Central memory CD4-positive, alpha-beta T cell (primary cell): Measurements from ENCODE around the gene MED12.
A peak's percentile ranks its signal among the peaks of the same experiment; 100 is the strongest.

Source experiments
- DNase-seq: peaks from one replicate; pipeline ENCODE4 v3.0.0; 2022

MED12 gene

DNA sequence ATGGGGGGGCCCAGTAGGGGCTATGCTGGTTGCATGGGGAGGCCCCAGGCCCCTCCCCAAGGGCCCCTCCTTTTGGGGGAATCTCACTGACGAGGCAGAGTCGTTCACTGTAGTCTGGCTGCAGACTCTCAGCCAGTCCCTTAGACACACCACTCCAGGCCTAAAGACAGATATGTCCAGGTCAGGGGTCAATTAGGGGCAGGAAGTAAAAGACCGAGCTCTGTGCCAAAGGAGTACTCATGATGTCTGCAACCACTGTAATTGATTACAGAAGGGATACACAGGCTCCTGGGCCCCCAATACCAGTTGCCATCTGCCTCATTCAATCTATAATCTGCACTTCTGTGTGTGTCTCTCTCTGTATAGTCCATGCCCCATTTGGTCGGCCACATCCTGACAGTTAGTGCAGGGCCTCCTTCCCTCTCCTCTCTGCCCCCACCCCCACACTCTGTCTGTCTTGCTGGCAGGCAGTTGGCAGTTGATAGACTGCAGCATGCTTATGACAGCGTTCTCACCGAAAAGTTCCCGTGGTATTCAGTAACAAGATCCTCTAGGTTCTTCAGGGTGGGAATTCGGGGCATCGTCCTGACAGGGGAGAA lies 10.5 kb upstream of the MED12 start:
- peak; percentile 52 for DNase-seq

DNA sequence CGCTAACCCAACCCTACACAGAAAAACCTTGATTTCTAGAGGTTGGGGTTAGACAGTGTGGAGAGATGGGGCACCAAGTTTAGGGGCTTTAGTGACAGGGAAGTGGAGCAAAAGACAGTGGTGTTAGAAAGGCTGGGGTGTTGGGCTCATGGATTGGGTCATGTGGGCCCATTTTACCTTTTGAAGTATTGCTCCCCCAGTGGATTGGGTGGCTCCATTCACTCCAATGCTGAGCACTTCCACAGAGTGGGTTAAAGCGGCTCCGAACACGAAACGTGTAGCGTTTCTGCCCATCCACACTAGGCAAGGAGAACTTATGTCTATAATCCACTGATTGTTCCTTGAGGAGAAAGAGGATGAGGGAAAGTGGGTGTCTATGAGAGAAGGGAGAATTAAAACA lies 9.3 kb upstream of the MED12 start:
- DNase-seq = no peak

DNA sequence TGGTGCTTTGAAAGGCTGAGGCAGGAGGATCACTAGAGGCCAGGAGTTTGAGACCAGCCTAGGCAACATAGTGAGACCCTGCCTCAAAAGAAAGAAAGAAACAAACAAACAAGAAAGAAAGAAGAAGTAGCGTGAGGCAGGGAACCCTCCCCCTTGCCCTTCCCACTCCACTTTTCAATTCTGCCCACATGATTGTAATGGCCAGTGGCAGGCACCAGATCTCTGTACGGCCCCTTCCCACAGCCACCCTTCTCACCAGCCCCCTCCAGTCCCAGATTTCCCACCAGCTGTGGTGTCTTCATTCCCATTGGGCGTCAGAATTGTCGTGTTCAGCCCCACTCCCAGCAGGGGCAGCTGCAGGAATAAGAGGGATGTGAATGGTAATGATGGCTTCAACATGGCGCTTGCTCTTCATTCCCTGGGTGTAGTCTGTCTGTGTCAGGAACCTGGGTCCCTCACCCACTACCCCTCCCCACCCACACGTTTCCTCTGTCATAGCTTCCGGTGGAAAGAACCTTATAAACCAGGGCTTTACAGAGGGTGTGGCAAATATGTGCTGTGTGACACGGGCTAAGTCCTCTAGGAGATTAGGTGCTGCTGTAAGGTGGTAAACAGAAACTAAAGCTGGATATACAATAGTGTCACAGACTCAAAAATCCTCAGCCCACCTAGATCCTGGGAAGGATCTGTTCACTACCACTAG lies 7.1 kb upstream of the MED12 start, which contains the start of gene IL2RG:
IL2RG (minus strand) TSS at position 437 of the 703 bp plus-strand sequence; CDS start at position 399, 38 bp downstream.
- peak; percentile 93 for DNase-seq

DNA sequence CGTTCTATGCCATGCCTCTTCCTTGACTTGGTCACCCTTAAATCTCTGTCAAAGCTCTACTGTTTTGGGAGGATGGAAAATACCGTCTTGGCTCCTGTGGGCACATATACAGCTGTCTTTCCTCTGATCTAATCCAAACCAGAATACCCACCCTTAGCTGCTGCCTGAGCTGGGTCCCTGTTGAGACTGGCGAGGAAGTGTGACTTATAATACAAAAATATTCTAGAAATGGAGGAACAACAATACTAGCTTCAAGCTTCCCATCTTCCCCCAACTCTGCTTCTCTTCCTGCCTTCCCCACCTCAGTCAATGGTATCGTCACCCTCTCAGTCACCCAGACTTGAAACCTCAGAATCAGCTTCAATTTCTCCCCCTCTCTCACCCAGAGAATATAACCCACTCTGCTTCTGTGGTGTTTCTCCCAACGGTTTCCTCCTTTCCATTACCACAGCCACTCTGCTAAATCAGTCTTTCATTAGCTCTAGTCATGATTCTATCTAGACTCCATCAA lies 6.4 kb upstream of the MED12 start:
- peak; percentile 70 for DNase-seq

DNA sequence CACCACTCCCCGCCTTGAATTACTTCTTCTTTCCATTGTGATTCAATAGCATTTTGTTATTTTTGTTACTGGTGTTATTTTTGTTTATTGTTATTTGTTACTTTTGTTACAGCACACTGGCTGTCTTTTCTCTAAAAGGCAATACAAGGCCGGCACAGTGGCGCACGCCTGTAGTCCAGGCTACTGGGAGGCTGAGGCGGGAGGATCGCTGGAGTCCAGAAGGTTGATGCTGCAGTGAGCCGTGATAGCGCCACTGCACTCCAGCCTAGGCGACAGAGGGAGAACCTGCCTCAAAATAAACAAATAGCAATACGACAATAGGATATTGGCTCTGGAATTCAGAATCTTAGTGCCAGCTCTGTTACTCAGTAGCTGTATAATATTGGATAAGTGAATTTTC lies 1.0 kb upstream of the MED12 start:
- DNase-seq = no peak

DNA sequence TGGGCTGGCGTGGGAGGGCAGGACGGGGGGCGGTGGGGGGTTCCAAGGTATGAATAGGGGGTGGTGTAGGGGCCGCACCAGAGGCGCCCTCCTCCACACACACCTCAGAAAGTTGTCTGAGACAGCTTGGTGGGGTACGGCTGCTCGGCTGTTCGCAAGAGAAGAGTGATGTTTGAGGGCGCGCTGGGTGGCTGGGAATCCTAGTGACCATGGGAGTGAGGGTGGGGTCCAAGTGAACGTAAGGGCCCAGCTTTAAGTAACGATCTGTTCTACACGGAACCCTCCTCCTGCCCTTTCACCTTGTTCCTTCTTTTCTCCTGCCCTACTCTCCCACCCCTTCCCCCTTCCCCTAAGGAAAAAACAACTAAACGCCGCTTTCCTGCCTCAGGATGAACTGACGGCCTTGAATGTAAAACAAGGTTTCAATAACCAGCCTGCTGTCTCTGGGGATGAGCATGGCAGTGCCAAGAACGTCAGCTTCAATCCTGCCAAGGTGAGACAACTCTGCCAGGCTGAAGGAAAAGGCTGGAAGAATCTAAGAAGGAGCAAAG lies 664 bp downstream of the MED12 start:
- DNase-seq = no peak

DNA sequence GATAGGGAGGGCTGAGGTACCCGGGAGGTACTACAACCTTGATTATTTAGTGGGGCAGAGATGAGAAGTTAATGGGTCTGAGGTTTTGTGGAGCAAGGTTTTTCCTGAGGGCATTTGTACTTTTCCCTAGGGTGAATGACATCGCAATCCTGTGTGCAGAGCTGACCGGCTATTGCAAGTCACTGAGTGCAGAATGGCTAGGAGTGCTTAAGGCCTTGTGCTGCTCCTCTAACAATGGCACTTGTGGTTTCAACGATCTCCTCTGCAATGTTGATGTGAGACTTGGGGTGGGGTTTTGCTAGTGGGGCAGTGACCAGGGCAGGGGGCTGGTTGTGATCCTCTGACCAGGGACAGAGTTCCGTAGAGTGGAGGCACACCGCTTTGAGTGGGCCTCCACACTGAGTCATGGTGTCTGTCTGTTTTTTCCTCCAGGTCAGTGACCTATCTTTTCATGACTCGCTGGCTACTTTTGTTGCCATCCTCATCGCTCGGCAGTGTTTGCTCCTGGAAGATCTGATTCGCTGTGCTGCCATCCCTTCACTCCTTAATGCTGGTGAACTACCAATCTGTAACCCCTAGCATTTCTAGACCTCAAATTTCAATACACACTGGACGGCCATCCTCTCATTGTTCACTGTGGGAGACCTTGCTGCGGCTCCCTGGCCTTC lies 9.9 kb downstream of the MED12 start:
- no peak for DNase-seq

DNA sequence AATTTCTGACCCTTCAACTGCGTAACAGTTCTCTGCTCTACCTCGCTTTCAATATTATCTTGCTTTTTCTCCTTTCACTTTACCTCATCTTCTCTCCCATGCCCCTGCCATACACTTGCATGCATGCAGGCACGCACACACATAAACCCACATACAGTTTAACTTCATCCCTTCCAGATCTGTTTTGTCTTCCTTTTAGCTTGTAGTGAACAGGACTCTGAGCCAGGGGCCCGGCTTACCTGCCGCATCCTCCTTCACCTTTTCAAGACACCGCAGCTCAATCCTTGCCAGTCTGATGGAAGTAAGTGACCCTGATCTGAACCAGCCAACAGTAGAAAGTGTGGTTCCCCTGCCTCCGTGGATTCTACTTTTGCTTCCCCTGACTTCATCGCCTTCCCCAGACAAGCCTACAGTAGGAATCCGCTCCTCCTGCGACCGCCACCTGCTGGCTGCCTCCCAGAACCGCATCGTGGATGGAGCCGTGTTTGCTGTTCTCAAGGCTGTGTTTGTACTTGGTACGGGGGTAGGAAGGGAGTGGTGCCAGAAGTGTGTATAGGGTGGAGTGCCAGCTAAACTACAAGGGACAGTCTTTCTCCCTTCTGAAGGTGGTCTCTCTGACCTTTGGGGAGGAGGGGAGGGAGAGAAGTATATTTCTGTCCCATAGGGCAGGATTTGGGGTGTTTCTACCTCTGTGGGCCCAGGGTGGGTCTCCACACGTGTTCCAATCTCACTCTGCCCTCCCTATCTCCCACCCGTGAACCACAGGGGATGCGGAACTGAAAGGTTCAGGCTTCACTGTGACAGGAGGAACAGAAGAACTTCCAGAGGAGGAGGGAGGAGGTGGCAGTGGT lies 10.7 kb downstream of the MED12 start:
- peak; percentile 75 for DNase-seq

DNA sequence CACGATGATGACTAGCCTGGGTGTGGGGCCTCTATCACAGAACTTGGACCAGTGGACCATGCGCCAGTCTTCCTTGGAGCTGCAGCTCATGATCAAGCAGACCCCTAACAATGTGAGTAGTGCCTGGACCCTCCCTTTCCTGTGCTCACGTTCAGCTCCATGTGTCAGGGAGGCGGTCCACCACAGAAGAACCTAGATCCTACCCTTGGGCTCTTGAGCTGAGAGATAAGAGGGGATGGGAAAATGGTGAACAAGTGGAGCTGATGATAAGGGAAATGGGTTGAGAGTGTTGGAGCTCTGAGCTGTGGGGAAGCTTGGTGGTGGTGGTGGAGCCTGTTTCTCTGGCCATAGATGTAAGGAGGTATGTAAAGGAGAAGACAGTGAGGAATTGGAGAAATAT lies 13.1 kb downstream of the MED12 start:
- DNase-seq = no peak

DNA sequence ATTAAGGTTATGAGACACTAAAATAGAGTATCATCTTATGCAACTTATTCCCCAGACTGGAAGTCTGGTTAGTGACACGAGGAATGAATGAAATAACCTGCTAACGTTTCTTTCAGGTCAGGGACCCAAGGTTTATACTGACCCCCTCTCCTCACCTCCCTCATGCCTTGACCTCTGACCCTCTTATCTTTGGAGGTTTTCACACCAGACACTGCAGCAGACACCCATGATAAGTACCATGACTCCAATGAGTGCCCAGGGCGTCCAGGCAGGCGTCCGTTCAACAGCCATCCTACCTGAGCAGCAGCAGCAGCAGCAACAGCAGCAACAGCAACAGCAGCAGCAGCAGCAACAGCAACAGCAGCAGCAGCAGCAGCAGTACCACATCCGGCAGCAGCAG lies 22.0 kb downstream of the MED12 start:
- DNase-seq = no peak

DNA sequence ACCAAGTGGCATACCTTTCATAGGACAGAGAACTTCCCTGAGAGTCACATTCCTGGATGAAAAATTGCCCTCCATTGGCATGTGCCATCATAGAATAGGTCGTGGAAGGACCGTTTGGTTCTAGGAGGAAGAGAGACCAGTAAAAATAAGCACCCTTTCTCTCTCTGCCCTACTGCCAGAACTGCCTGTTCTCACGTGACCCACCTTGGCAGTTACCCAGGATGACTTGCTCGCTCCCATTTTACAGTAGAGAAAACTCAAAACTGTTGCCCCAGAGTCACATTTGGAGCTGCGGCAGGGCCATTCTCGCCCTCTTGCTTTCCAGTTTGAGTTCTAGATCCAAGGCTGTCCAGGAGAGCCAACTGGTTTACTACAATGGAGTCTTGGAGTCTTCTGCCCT lies 25.1 kb downstream of the MED12 start:
- DNase-seq = no peak

DNA sequence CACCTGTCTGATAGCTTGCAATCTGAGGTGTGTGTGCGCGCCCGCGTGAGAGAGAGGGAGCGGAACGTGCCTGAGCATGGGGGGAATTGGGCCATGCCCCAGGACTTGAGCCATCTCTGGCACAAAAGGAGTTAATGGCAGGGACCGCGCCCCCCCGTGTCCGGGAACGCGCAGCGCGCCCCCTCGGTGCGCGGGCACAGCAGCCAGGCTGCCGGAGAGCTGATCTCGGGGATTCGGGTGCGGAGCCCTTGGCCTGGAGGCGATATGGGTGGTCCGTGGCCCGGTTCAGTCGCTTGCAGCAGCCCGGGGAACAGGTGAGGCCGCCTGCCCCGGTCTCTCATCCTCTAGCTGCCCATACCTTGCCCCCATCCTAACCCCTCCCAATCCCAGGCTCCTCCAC lies 26.3 kb downstream of the MED12 start, which contains the start of gene NLGN3:
NLGN3 (plus strand) TSS at position 191 of the 400 bp plus-strand sequence. CDS start 2,909 bp downstream, outside the sequence.
- DNase-seq = no peak

DNA sequence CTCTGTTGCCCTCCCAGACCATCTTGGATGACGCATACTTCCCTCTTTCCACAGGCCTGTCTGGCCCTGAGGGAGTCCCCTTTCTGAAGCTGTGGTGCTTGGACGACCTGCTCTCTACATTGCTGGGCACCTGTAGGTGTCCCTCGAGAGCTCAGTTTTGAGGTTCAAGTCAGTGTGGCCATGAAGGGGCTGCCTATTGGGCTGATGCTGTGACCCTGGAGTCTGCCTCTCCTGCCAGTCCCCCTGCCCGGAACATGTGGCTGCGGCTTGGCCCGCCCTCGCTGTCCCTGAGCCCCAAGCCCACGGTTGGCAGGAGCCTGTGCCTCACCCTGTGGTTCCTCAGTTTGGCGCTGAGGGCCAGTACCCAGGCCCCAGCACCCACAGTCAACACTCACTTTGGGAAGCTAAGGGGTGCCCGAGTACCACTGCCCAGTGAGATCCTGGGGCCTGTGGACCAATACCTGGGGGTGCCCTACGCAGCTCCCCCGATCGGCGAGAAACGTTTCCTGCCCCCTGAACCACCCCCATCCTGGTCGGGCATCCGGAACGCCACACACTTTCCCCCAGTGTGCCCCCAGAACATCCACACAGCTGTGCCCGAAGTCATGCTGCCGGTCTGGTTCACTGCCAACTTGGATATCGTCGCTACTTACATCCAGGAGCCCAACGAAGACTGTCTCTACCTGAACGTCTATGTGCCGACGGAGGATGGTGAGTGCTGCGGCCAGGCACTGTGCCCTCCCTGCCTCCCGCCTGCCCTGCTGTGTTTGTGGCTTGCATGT lies 29.3 kb downstream of the MED12 start:
- DNase-seq = no peak

DNA sequence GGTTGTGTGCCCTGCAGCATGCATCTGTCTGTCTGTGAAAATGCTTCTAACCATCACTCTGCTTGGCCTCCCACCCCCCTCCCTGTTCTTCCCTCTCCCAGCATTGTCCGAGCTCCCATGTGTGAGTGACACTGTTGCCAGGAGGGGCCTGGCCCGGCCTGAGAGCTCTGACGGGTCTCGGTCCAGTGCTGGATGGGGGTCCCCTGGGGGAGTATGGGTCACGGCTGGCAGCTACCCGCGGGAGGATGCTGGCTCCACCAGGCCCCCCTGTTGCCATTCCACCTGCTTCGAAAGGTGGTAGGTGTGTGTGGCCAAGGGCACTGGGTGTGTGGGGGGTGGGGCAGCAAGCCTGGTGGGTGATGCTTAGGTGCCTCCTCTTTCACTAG lies 29.9 kb downstream of the MED12 start:
- no peak for DNase-seq

DNA sequence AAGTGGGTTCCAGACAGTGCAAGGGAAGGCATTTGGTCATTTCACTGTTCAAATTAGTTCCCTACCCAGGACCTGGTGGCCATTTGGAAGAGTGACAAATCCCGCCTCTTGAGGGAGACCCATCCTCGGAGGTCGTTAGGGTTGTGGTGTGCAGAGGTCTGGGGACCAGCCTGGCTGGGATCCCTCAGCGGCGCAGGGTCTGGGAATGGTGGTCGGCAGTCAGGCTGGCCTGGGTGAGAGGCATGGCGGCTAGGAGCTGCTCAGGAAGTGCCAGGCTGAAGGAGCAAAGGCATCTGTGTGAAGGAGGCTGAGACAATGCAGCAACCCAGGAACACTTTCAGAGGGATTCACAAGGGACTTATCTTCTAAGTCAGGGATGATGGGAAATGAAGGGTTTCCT lies 33.0 kb downstream of the MED12 start:
- DNase-seq = no peak

DNA sequence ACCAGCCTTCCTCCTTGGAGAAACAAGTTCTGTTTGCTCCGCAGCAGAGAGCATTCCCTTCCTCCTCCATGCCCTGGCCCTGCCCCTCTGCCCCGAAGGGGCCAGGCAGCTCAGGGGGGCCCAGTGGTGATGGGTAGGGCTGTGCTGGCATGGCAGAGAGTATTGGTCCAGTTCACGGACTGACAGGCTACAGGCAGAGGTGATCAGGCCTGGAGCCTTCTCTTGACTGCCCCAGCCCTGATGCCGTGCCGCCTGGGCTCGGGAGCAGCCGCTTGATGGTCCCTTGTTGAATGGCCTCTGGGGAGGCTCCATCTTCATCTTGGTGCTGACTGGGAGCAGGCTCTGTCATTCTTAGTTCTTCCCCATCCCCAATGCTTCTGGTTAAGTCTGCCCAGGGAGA lies 35.8 kb downstream of the MED12 start:
- no peak for DNase-seq

DNA sequence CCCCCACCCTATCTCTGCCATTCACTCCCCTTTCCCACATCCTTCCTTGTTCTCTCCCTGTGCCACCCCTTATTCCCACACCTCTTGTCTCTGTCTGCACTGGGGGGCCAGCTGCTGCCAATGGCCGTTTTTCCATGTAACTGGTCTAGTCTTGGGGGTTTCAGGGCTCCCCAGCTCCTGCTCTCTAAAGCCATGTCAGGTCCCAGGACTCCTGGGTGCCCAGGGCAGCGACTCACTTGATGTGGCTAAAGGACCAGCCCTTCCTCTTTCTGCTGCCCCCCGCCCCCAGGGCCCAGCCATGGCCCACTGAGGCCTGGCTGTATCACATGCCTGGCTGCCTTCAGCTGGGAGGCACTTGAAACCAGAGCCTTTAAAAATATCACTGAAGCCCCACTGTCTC lies 36.2 kb downstream of the MED12 start:
- DNase-seq = no peak

DNA sequence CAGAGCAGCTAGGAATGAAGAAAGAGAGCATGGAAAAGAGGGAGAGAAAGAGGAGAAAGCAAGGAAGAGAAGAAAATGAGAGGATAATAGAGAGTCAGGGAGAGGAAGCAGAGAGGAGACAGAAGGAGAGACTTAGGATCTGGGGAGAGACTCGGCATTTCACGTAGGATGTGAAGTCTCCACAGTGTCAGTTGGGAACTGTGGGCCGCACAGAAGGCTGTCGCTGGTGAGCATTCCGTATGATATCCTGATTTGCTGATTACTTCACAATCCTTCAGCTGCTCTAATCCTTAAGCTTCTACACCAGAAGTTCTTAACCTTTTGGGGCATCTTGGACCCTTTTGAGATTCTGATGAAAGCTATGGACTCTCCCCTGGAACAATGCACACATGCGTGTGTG lies 40.2 kb downstream of the MED12 start:
- DNase-seq = no peak

DNA sequence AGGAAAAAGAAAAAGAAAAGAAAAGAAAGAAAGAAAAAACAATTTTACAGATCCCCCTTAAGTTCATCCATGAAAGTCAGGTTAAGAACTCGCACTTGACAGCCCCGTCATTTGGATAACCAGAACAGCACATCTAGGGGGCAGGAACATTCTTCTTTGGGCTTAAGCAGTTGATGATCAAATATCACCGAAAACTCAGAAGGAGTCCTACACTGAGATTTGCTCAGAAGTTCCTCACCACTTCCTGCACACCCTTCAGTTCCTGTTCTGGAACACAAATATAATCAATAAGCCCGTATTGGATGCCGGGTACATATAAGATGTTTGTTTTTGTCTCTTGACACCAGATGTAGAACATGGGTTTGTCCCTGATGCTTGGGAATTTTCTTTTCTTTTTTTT lies 40.9 kb downstream of the MED12 start:
- no peak for DNase-seq

DNA sequence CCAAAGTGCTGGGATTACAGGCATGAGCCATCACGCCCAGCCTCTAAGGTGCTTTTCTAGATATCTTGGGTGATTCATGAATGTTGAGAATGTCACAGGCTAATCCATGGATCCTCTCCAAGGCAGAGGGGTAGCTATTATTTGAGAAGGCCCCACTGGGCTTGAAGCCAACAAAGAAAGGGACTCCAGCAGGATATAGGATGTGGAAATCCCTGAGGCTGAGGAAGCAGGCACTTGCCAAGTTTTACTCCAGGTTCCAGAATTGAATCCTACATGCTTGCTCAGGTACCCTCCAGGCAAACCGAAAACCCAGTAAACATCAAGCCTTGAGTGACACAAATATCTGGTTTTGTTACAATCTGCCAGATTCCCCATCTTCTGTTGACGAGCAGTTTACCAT lies 42.1 kb downstream of the MED12 start:
- no peak for DNase-seq

DNA sequence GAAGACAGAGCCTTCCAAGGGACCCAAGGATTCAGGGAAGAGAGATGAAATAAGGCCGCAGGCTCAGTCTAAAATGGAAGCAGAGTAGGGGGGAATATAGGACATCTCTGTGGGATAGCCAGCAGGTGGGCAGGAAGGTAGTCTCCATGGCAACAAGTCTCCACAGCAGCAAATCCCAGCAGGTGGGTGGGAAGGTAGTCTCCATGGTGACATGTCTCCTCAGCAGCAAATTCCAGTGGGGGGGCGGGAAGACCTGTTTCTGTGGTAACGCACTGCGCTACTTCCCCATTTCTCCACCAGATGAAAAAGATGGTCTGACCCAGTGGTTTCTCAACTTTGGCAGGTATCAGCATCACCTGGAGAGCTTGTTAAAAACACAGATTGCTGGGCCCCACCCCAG lies 44.6 kb downstream of the MED12 start:
- no peak for DNase-seq

DNA sequence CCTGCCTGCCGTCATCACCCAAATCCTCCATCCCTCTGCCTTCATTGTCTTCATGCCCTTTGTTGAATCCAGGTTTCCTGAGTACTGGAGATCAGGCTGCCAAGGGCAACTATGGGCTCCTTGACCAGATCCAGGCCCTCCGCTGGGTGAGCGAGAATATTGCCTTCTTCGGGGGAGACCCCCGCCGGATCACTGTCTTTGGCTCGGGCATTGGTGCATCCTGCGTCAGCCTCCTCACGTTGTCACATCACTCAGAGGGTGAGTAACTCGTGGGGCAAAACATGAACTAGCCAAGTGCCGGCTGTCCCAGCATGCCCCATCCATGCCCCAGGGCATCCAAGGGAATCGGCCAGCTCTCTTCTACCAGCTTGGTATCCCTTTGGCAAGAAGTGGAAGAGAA lies 45.7 kb downstream of the MED12 start:
- DNase-seq = no peak
